Left ventricle myocardium inferior (tissue), 1 donor: Measurements from ENCODE around the gene POFUT2. TPM values are rescaled to one million over a fixed set of nuclear protein-coding genes. Genes with fewer than 3 reads are reported as not detected.

ENCODE experiments used
- DNase-seq: peaks from one replicate; pipeline ENCODE4 v3.0.0-alpha.2; 2020
- H3K27ac ChIP-seq: fragments of 200-600 bp; replicated peaks from 2 replicates; pipeline ENCODE4 v1.8.0; 2021
- H3K27me3 ChIP-seq: fragments of 200-600 bp; 2 replicates; pipeline ENCODE4 v1.8.0; 2021; ENCODE audit warnings: low read depth
- H3K36me3 ChIP-seq: fragments of 200-600 bp; 2 replicates; pipeline ENCODE4 v1.8.0; 2021
- H3K4me1 ChIP-seq: fragments of 200-600 bp; 2 replicates; pipeline ENCODE4 v1.8.0; 2021
- H3K4me3 ChIP-seq: fragments of 200-600 bp; 2 replicates; pipeline ENCODE4 v1.8.0; 2021; ENCODE audit warnings: mild to moderate bottlenecking, moderate library complexity
- H3K9me3 ChIP-seq: fragments of 200-600 bp; replicated peaks from 2 replicates; pipeline ENCODE4 v1.8.0; 2021
- CTCF ChIP-seq: fragments of 200-600 bp; IDR thresholded peaks from 2 replicates; pipeline ENCODE4 v1.8.0; 2021; ENCODE audit warnings: antibody characterized with exemption, mild to moderate bottlenecking, borderline replicate concordance
- intact Hi-C: fragments of 100-400 bp; cut with micrococcal nuclease; formaldehyde crosslinking; loops from one replicate; pipeline ENCODE4 v1.11.0; 2022
- total RNA-seq: library from RNA; stranded (reverse); fragmentation: NEBNext Ultra II Directional; extraction: Animal tissue kit (Norgen Biotek cat#: 25700); gene quantifications from one replicate; pipeline ENCODE4 v1.2.1, GENCODE V29; 2021
- donor health status: DM: no; HTN: yes; CAD: no; lungs with severe emphysema.

Gene POFUT2
- total RNA-seq, 1 donor from 2014 or later = 20.9 TPM

- Histone ChIP-seq H3K36me3 (no peaks in the 10 kb centered on the region), H3K4me1 (peaks cover 23% of the 10 kb centered on the region), H3K4me3 (no peak overlapping the region), H3K27me3 (peaks cover 58% of the 10 kb centered on the region), H3K27ac (no peak overlapping the region), H3K9me3 (no peaks in the 10 kb centered on the region)
- intact Hi-C loops = no loop called here
- TF ChIP-seq CTCF = no peak
- DNase-seq = no peak
These were observed 32.2 kb downstream of the POFUT2 start for GRCh38 chr21:45255381-45256020.

GRCh38 chr21:45254460-45254930 is 33.2 kb downstream of the POFUT2 start:
- Histone ChIP-seq H3K36me3 (no peaks in the 10 kb centered on the region), H3K4me3 (no peak overlapping the region), H3K9me3 (no peaks in the 10 kb centered on the region), H3K4me1 (peaks cover 21% of the 10 kb centered on the region), H3K27me3 (peaks cover 58% of the 10 kb centered on the region), H3K27ac (no peak overlapping the region)
- intact Hi-C loops = no loop called here
- DNase-seq = no peak
- no peak for TF ChIP-seq CTCF

GRCh38 chr21:45253633-45254459 is 33.8 kb downstream of the POFUT2 start:
- H3K36me3 ChIP-seq = no peaks in the 10 kb centered on the region
- peaks cover 57% of the 10 kb centered on the region for H3K27me3 ChIP-seq
- H3K4me1 ChIP-seq = peaks cover 19% of the 10 kb centered on the region
- no peak for TF ChIP-seq CTCF
- intact Hi-C loops = no loop called here
- no peaks in the 10 kb centered on the region for H3K9me3 ChIP-seq
- no peak overlapping the region for H3K27ac ChIP-seq
- H3K4me3 ChIP-seq = no peak overlapping the region
- DNase-seq = no peak

GRCh38 chr21:45253180-45253579 is 34.5 kb downstream of the POFUT2 start:
- intact Hi-C loops = no loop called here
- DNase-seq = no peak

GRCh38 chr21:45252448-45252925 is 35.2 kb downstream of the POFUT2 start:
- peaks cover 21% of the 10 kb centered on the region for H3K4me1 ChIP-seq
- H3K4me3 ChIP-seq = no peak overlapping the region
- TF ChIP-seq CTCF = no peak
- no peaks in the 10 kb centered on the region for H3K36me3 ChIP-seq
- peaks cover 47% of the 10 kb centered on the region for H3K27me3 ChIP-seq
- no peak for DNase-seq
- intact Hi-C loops = no loop called here
- no peaks in the 10 kb centered on the region for H3K9me3 ChIP-seq
- H3K27ac ChIP-seq = no peak overlapping the region

More at GRCh38 chr21:45253180-45253579, 34.5 kb downstream of the POFUT2 start:
- peaks cover 26% of the 10 kb centered on the region for H3K4me1 ChIP-seq
- H3K27me3 ChIP-seq = peaks cover 53% of the 10 kb centered on the region
- H3K27ac ChIP-seq = no peak overlapping the region
- H3K4me3 ChIP-seq = no peak overlapping the region
- no peaks in the 10 kb centered on the region for H3K36me3 ChIP-seq
- H3K9me3 ChIP-seq = no peaks in the 10 kb centered on the region
- TF ChIP-seq CTCF = no peak
